ENCODE results near the gene SAMD3.

SAMD3 gene

GRCh38 chr6:130147111-130147510 lies 75.6 kb downstream of the SAMD3 start:
- Histone ChIP-seq H4K20me1 (ENCODE audit: insufficient read depth, low read length) (no peaks in the 10 kb centered on the region), H3K4me2 (ENCODE audit: insufficient read depth, low read length) (no peak overlapping the region), H3K9me3 (ENCODE audit: insufficient read depth, low read length, severe bottlenecking) (no peaks in the 10 kb centered on the region), H3K79me2 (ENCODE audit: insufficient read depth, low read length) (no peaks in the 10 kb centered on the region), H2AFZ (ENCODE audit: low read depth, low read length) (no peak overlapping the region), H3K9ac (ENCODE audit: low read depth, low read length) (no peak overlapping the region), H3K4me1 (ENCODE audit: insufficient read depth, low read length) (no peaks in the 10 kb centered on the region), H3K27me3 (ENCODE audit: insufficient read depth, low read length, poor library complexity) (peaks cover 2% of the 10 kb centered on the region), H3K27ac (ENCODE audit: low read length) (no peak overlapping the region), H3K36me3 (ENCODE audit: insufficient read depth, low read length) (no peaks in the 10 kb centered on the region), H3K4me3 (ENCODE audit: low read depth in 1 of 2, low read length in 2 of 2) (no peak overlapping the region)
- no peak for ATAC-seq (ENCODE audit: insufficient read depth, low read depth)
- no peak for TF ChIP-seq EZH2 (IDR thresholded peaks at IDR 0.05; ENCODE audit: borderline replicate concordance, low read depth, low read length, severe bottlenecking)
- no peak for TF ChIP-seq CTCF (IDR thresholded peaks at IDR 0.05; ENCODE audit: borderline replicate concordance, extremely low read depth, low read length, poor library complexity, severe bottlenecking)
- no peak for DNase-seq

GRCh38 chr6:130143709-130144108 lies 79.0 kb downstream of the SAMD3 start:
- Histone ChIP-seq H4K20me1 (ENCODE audit: insufficient read depth, low read length) (no peaks in the 10 kb centered on the region), H2AFZ (ENCODE audit: low read depth, low read length) (no peak overlapping the region), H3K9me3 (ENCODE audit: insufficient read depth, low read length, severe bottlenecking) (no peaks in the 10 kb centered on the region), H3K27ac (ENCODE audit: low read length) (no peak overlapping the region), H3K36me3 (ENCODE audit: insufficient read depth, low read length) (no peaks in the 10 kb centered on the region), H3K9ac (ENCODE audit: low read depth, low read length) (no peak overlapping the region), H3K4me3 (ENCODE audit: low read depth in 1 of 2, low read length in 2 of 2) (no peak overlapping the region), H3K4me1 (ENCODE audit: insufficient read depth, low read length) (no peaks in the 10 kb centered on the region), H3K79me2 (ENCODE audit: insufficient read depth, low read length) (no peaks in the 10 kb centered on the region), H3K4me2 (ENCODE audit: insufficient read depth, low read length) (no peak overlapping the region), H3K27me3 (ENCODE audit: insufficient read depth, low read length, poor library complexity) (peaks cover 2% of the 10 kb centered on the region)
- DNase-seq, result no peak
- TF ChIP-seq CTCF (IDR thresholded peaks at IDR 0.05; ENCODE audit: borderline replicate concordance, extremely low read depth, low read length, poor library complexity, severe bottlenecking) (no peak), EZH2 (IDR thresholded peaks at IDR 0.05; ENCODE audit: borderline replicate concordance, low read depth, low read length, severe bottlenecking) (no peak)
- ATAC-seq (ENCODE audit: insufficient read depth, low read depth), result no peak

GRCh38 chr6:130140084-130140483 lies 82.7 kb downstream of the SAMD3 start:
- Histone ChIP-seq H3K27ac (ENCODE audit: low read length) (no peak overlapping the region), H3K4me1 (ENCODE audit: insufficient read depth, low read length) (no peaks in the 10 kb centered on the region), H3K36me3 (ENCODE audit: insufficient read depth, low read length) (no peaks in the 10 kb centered on the region), H3K27me3 (ENCODE audit: insufficient read depth, low read length, poor library complexity) (no peaks in the 10 kb centered on the region), H2AFZ (ENCODE audit: low read depth, low read length) (no peak overlapping the region), H3K4me2 (ENCODE audit: insufficient read depth, low read length) (no peak overlapping the region), H3K9me3 (ENCODE audit: insufficient read depth, low read length, severe bottlenecking) (no peaks in the 10 kb centered on the region), H3K4me3 (ENCODE audit: low read depth in 1 of 2, low read length in 2 of 2) (no peak overlapping the region), H4K20me1 (ENCODE audit: insufficient read depth, low read length) (no peaks in the 10 kb centered on the region), H3K9ac (ENCODE audit: low read depth, low read length) (no peak overlapping the region), H3K79me2 (ENCODE audit: insufficient read depth, low read length) (no peaks in the 10 kb centered on the region)
- DNase-seq, result no peak
- ATAC-seq (ENCODE audit: insufficient read depth, low read depth), result no peak
- TF ChIP-seq CTCF (IDR thresholded peaks at IDR 0.05; ENCODE audit: borderline replicate concordance, extremely low read depth, low read length, poor library complexity, severe bottlenecking) (no peak), EZH2 (IDR thresholded peaks at IDR 0.05; ENCODE audit: borderline replicate concordance, low read depth, low read length, severe bottlenecking) (no peak)

- DNase-seq, result no peak
- no peaks in the 10 kb centered on the region for H3K27me3 ChIP-seq (ENCODE audit: insufficient read depth, low read length, poor library complexity)
- TF ChIP-seq EZH2 (IDR thresholded peaks at IDR 0.05; ENCODE audit: borderline replicate concordance, low read depth, low read length, severe bottlenecking), result no peak
- TF ChIP-seq CTCF (IDR thresholded peaks at IDR 0.05; ENCODE audit: borderline replicate concordance, extremely low read depth, low read length, poor library complexity, severe bottlenecking), result no peak
Measured at GRCh38 chr6:130138909-130139242, 83.9 kb downstream of the SAMD3 start.

More at GRCh38 chr6:130138909-130139242, 83.9 kb downstream of the SAMD3 start:
- H3K4me3 ChIP-seq (ENCODE audit: low read depth in 1 of 2, low read length in 2 of 2), result no peak overlapping the region
- no peaks in the 10 kb centered on the region for H3K79me2 ChIP-seq (ENCODE audit: insufficient read depth, low read length)
- no peaks in the 10 kb centered on the region for H3K36me3 ChIP-seq (ENCODE audit: insufficient read depth, low read length)
- no peak for ATAC-seq (ENCODE audit: insufficient read depth, low read depth)
- H3K9ac ChIP-seq (ENCODE audit: low read depth, low read length), result no peak overlapping the region
- no peak overlapping the region for H3K4me2 ChIP-seq (ENCODE audit: insufficient read depth, low read length)
- H3K9me3 ChIP-seq (ENCODE audit: insufficient read depth, low read length, severe bottlenecking), result no peaks in the 10 kb centered on the region
- no peak overlapping the region for H2AFZ ChIP-seq (ENCODE audit: low read depth, low read length)
- no peaks in the 10 kb centered on the region for H4K20me1 ChIP-seq (ENCODE audit: insufficient read depth, low read length)
- H3K4me1 ChIP-seq (ENCODE audit: insufficient read depth, low read length), result no peaks in the 10 kb centered on the region
- no peak overlapping the region for H3K27ac ChIP-seq (ENCODE audit: low read length)

Measured in DND-41 (cell line).